ENCODE results near the gene KRT86.

The KRT86 gene

GRCh38 chr12:52241205-52241842 lies 33.1 kb upstream of the KRT86 start:
- H3K27ac ChIP-seq (ENCODE audit: extremely low read depth, low read depth, low read length), result no peak overlapping the region
- H3K4me1 ChIP-seq (ENCODE audit: control insufficient read depth, insufficient read depth, low read length), result peaks cover 8% of the 10 kb centered on the region
- H3K9me3 ChIP-seq (ENCODE audit: control insufficient read depth, insufficient read depth, low read depth, low read length), result no peaks in the 10 kb centered on the region
- H3K36me3 ChIP-seq (ENCODE audit: control insufficient read depth in 2 of 2, insufficient read depth in 1 of 2, low read length in 2 of 2), result no peaks in the 10 kb centered on the region
- CTCF ChIA-PET, result interaction anchor here (0.6 to 1.6 kb wide), 3 partner anchors 20 to 65 kb away, joined by 3 to 6 read pairs (median 4); no protein-coding TSS in a partner anchor
- no peak overlapping the region for H3K4me3 ChIP-seq (ENCODE audit: low read depth, low read length)
- TF ChIP-seq ZNF280D (tag by site-specific recombination; IDR thresholded peaks at IDR 0.05) (no peak), ZBTB20 (tag by site-specific recombination; IDR thresholded peaks at IDR 0.05) (0 out of 2 replicates have a peak, but pooled peaks have one; percentile 17), EGR2 (tag by site-specific recombination; IDR thresholded peaks at IDR 0.05; ENCODE audit: low read depth) (peak; percentile 61; the same call in 1 of the 2 replicates), ZFHX2 (tag by site-specific recombination; conservative IDR thresholded peaks at IDR 0.05) (peak; percentile 77), ZIC2 (tag by site-specific recombination; IDR thresholded peaks at IDR 0.05) (peak; percentile 65)
- POLR2A ChIA-PET, result no interaction called here

- H3K9me3 ChIP-seq (ENCODE audit: control insufficient read depth, insufficient read depth, low read depth, low read length), result no peaks in the 10 kb centered on the region
- peaks cover 16% of the 10 kb centered on the region for H3K4me1 ChIP-seq (ENCODE audit: control insufficient read depth, insufficient read depth, low read length)
- POLR2A ChIA-PET, result interaction anchor here (1.4 kb wide), 1 partner anchor 38 kb away, joined by 3 read pairs; no protein-coding TSS in a partner anchor
- no peaks in the 10 kb centered on the region for H3K36me3 ChIP-seq (ENCODE audit: control insufficient read depth in 2 of 2, insufficient read depth in 1 of 2, low read length in 2 of 2)
- H3K4me3 ChIP-seq (ENCODE audit: low read depth, low read length), result no peak overlapping the region
- CTCF ChIA-PET, result interaction anchor here (0.6 to 4.2 kb wide), 5 partner anchors 21 to 217 kb away, joined by 3 to 22 read pairs (median 3); no protein-coding TSS in a partner anchor
- H3K27ac ChIP-seq (ENCODE audit: extremely low read depth, low read depth, low read length), result no peak overlapping the region
- TF ChIP-seq KLF16 (tag by site-specific recombination; IDR thresholded peaks at IDR 0.05) (no peak), ZNF571 (tag by site-specific recombination; IDR thresholded peaks at IDR 0.05) (no peak), HIC1 (tag by site-specific recombination; IDR thresholded peaks at IDR 0.05) (no peak), SP7 (tag by site-specific recombination; IDR thresholded peaks at IDR 0.05) (no peak), ZNF837 (tag by site-specific recombination; IDR thresholded peaks at IDR 0.05) (no peak), PBX3 (CRISPR knock-in tag; IDR thresholded peaks at IDR 0.05) (no peak), ZNF645 (tag by site-specific recombination; IDR thresholded peaks at IDR 0.05) (no peak)
Measured at GRCh38 chr12:52242442-52243258, 31.8 kb upstream of the KRT86 start.
